SK-N-SH (cell line): ENCODE measurements around the gene ELAC2. TPM values are rescaled to one million over a fixed set of nuclear protein-coding genes. Genes with fewer than 3 reads are reported as not detected.

Source experiments
- CTCF ChIA-PET: fragments of 300-600, 350-600 bp; formaldehyde crosslinking; extraction: SDS; loops from one replicate; lab custom pipeline; 2021; lab: Yijun Ruan, JAX
- POLR2A ChIA-PET: fragments of 350-600 bp; sonication (Branson Sonifier 250); formaldehyde crosslinking; extraction: SDS; loops from one replicate; lab custom pipeline; 2020; ENCODE audit warnings: antibody characterized with exemption, inconsistent platforms; lab: Yijun Ruan, JAX
- DNase-seq: peaks from one replicate; pipeline ENCODE4 v3.0.0; 2012
- H2AFZ ChIP-seq: fragments of 200-600 bp; sonication (generic); 2 replicates; pipeline ENCODE4 v1.8.1; 2016; ENCODE audit warnings: antibody characterized with exemption, mild to moderate bottlenecking, low read depth
- H3F3A ChIP-seq: fragments of 200-600 bp; sonication (generic); replicated peaks from 2 replicates; pipeline ENCODE3; 2016; ENCODE audit warnings: antibody characterized with exemption, mild to moderate bottlenecking; ENCODE audit not compliant: insufficient read depth
- H3K27ac ChIP-seq, 2 experiments: fragments of 200-500 bp in 1 of 2; fragments of 200-600 bp in 1 of 2; sonication (Bioruptor generic) in 1 of 2; sonication (generic), shearing (Covaris generic) in 1 of 2; 2 replicates each; pipeline versions ENCODE4 v1.5.1 to v1.6.1; 2014 to 2016; ENCODE audit warnings: low read depth in 2 of 2, inconsistent platforms in 1 of 2, low read length in 1 of 2, mild to moderate bottlenecking in 1 of 2, mixed read lengths in 1 of 2
- H3K27me3 ChIP-seq: fragments of 200-600 bp; sonication (generic), shearing (Covaris generic); 2 replicates; pipeline ENCODE4 v1.6.1; 2016; ENCODE audit warnings: mixed run types; ENCODE audit not compliant: insufficient read depth
- H3K36me3 ChIP-seq, 2 experiments: fragments of 200-500 bp in 1 of 2; fragments of 200-600 bp in 1 of 2; sonication (Bioruptor generic) in 1 of 2; sonication (generic) in 1 of 2; replicated peaks in 1 of 2; 2 replicates each; pipeline versions ENCODE3 to v1.5.1; 2014 to 2016; ENCODE audit warnings: low read length in 1 of 2, mild to moderate bottlenecking in 1 of 2; ENCODE audit not compliant: insufficient read depth in 2 of 2, control insufficient read depth in 1 of 2
- H3K4me1 ChIP-seq, 2 experiments: fragments of 200-500 bp in 1 of 2; fragments of 200-600 bp in 1 of 2; sonication (Bioruptor generic) in 1 of 2; sonication (generic), shearing (Covaris generic) in 1 of 2; 2 replicates each; pipeline versions ENCODE4 v1.5.1 to v1.6.1; 2014 to 2016; ENCODE audit warnings: low read depth in 1 of 2, low read length in 1 of 2, mixed run types in 1 of 2; ENCODE audit not compliant: insufficient read depth in 2 of 2, control insufficient read depth in 1 of 2
- H3K4me2 ChIP-seq: fragments of 200-600 bp; sonication (generic), shearing (Covaris generic); 2 replicates; pipeline ENCODE4 v1.6.1; 2017; ENCODE audit warnings: mixed run types
- H3K4me3 ChIP-seq, 2 experiments: fragments of 200-500 bp in 1 of 2; fragments of 200-600 bp in 1 of 2; sonication (Bioruptor generic) in 1 of 2; sonication (generic), shearing (Covaris generic) in 1 of 2; 2 replicates each; pipeline versions ENCODE4 v1.5.1 to v1.8.1; 2014 to 2016; ENCODE audit warnings: low read depth in 2 of 2, inconsistent platforms in 1 of 2, low read length in 1 of 2, mild to moderate bottlenecking in 1 of 2, mixed read lengths in 1 of 2, moderate library complexity in 1 of 2
- H3K79me2 ChIP-seq: fragments of 200-600 bp; sonication (generic); 2 replicates; pipeline ENCODE4 v1.8.1; 2017; ENCODE audit warnings: mild to moderate bottlenecking; ENCODE audit not compliant: insufficient read depth
- H3K9ac ChIP-seq: fragments of 200-600 bp; sonication (generic); 2 replicates; pipeline ENCODE4 v1.6.1; 2017; ENCODE audit warnings: mixed run types
- H3K9me2 ChIP-seq: fragments of 200-600 bp; sonication (generic); 2 replicates; pipeline ENCODE4 v1.6.1; 2017; ENCODE audit warnings: mixed run types
- H3K9me3 ChIP-seq: fragments of 200-600 bp; sonication (generic); 2 replicates; pipeline ENCODE4 v1.6.1; 2017; ENCODE audit warnings: mixed run types, mild to moderate bottlenecking, moderate library complexity
- H4K20me1 ChIP-seq: fragments of 200-600 bp; sonication (generic); 2 replicates; pipeline ENCODE4 v1.6.1; 2017; ENCODE audit warnings: mild to moderate bottlenecking, mixed run types; ENCODE audit not compliant: insufficient read depth
- CHD2 ChIP-seq: fragments of 150-350 bp; IDR thresholded peaks from 2 replicates; pipeline ENCODE4 v1.6.1; 2018; ENCODE audit warnings: low read length; ENCODE audit not compliant: partially characterized antibody
- ELF1 ChIP-seq: IDR thresholded peaks from 2 replicates; pipeline ENCODE4 v1.4.0; 2012
- EZH2phosphoT487 ChIP-seq: fragments of 200-600 bp; sonication (generic); IDR thresholded peaks from 2 replicates; pipeline ENCODE4 v1.6.1; 2017; ENCODE audit warnings: low read depth, mixed run types, mild to moderate bottlenecking, antibody characterized with exemption, moderate library complexity, borderline replicate concordance
- FOSL2 ChIP-seq: IDR thresholded peaks from 2 replicates; pipeline ENCODE4 v1.4.0; 2012; ENCODE audit warnings: low read depth, mild to moderate bottlenecking, moderate library complexity, borderline replicate concordance
- FOXJ3 ChIP-seq: sonication (generic); formaldehyde crosslinking; IDR thresholded peaks from 2 replicates; pipeline ENCODE4 v1.5.1; 2020; ENCODE audit warnings: mild to moderate bottlenecking, missing genetic modification reagents
- FOXM1 ChIP-seq: IDR thresholded peaks from 2 replicates; pipeline ENCODE4 v1.4.0; 2012; ENCODE audit warnings: low read depth, mild to moderate bottlenecking
- GATA2 ChIP-seq: sonication (generic); formaldehyde crosslinking; IDR thresholded peaks from 2 replicates; pipeline ENCODE4 v1.5.0; 2020; ENCODE audit warnings: mild to moderate bottlenecking, missing genetic modification reagents
- NFIC ChIP-seq: IDR thresholded peaks from 2 replicates; pipeline ENCODE4 v1.4.0; 2012; ENCODE audit warnings: borderline replicate concordance
- NRF1 ChIP-seq: IDR thresholded peaks from 2 replicates; pipeline ENCODE4 v1.6.1; 2012; ENCODE audit warnings: low read depth, mild to moderate bottlenecking, low read length
- POLR2AphosphoS5 ChIP-seq: IDR thresholded peaks from 2 replicates; pipeline ENCODE4 v1.6.1; 2012; ENCODE audit warnings: low read depth, low read length
- RAD21 ChIP-seq: IDR thresholded peaks from 2 replicates; pipeline ENCODE4 v1.6.1; 2012; ENCODE audit warnings: mild to moderate bottlenecking, low read length
- RCOR1 ChIP-seq: fragments of 150-350 bp; IDR thresholded peaks from 2 replicates; pipeline ENCODE4 v1.6.1; 2017; ENCODE audit warnings: antibody characterized with exemption, low read length
- RFX5 ChIP-seq: IDR thresholded peaks from 2 replicates; pipeline ENCODE4 v1.6.1; 2012; ENCODE audit warnings: mild to moderate bottlenecking, improper control_type of control experiment, low read length
- RXRA ChIP-seq: IDR thresholded peaks from 2 replicates; pipeline ENCODE4 v1.4.0; 2012; ENCODE audit warnings: low read depth, mild to moderate bottlenecking, borderline replicate concordance
- SIN3A ChIP-seq: IDR thresholded peaks from 2 replicates; pipeline ENCODE4 v1.6.1; 2012; ENCODE audit warnings: low read depth, mild to moderate bottlenecking, low read length, moderate library complexity, borderline replicate concordance
- SMC3 ChIP-seq: IDR thresholded peaks from 2 replicates; pipeline ENCODE4 v1.6.1; 2012; ENCODE audit warnings: low read depth, low read length, improper control_type of control experiment
- TEAD4 ChIP-seq: IDR thresholded peaks from 2 replicates; pipeline ENCODE4 v1.4.0; 2012; ENCODE audit warnings: mild to moderate bottlenecking, borderline replicate concordance; ENCODE audit not compliant: insufficient read depth
- YY1 ChIP-seq: IDR thresholded peaks from 2 replicates; pipeline ENCODE4 v1.4.0; 2012; ENCODE audit warnings: low read depth, mild to moderate bottlenecking
- WGBS: methylation state at CpG from one replicate; pipeline ENCODE4 v1.1.6; 2017; ENCODE audit warnings: low lambda C conversion rate; 5-methylcytosine and 5-hydroxymethylcytosine counted together
- polyA plus RNA-seq, 3 experiments: library from polyadenylated mRNA; depleted of rRNA; stranded (reverse); fragments of >200 nt; gene quantifications; 2 replicates each; pipeline ENCODE4 v1.2.3, GENCODE V29; 2012
- TF ChIP-seq, protein P1 (sequence below): fragments of 200-600 bp; sonication (generic); IDR thresholded peaks from 2 replicates; pipeline ENCODE4 v1.6.1; 2017; ENCODE audit warnings: antibody characterized with exemption, mild to moderate bottlenecking, moderate library complexity
- TF ChIP-seq, protein P2 (sequence below): IDR thresholded peaks from 2 replicates; pipeline ENCODE4 v1.4.0; 2012; ENCODE audit warnings: low read depth
- TF ChIP-seq, protein P3 (sequence below): fragments of 150-350 bp; IDR thresholded peaks from 2 replicates; pipeline ENCODE4 v1.6.1; 2017; ENCODE audit warnings: antibody characterized with exemption, low read length, low read depth, borderline replicate concordance
- TF ChIP-seq, protein P4 (sequence below): fragments of 150-350 bp; IDR thresholded peaks from 2 replicates; pipeline ENCODE4 v1.6.1; 2016; ENCODE audit warnings: mild to moderate bottlenecking, low read depth, low read length

The ELAC2 gene
- polyA plus RNA-seq, 1 of the 3 experiments (the other 2 are of a cell fraction): 77.6 TPM

DNA sequence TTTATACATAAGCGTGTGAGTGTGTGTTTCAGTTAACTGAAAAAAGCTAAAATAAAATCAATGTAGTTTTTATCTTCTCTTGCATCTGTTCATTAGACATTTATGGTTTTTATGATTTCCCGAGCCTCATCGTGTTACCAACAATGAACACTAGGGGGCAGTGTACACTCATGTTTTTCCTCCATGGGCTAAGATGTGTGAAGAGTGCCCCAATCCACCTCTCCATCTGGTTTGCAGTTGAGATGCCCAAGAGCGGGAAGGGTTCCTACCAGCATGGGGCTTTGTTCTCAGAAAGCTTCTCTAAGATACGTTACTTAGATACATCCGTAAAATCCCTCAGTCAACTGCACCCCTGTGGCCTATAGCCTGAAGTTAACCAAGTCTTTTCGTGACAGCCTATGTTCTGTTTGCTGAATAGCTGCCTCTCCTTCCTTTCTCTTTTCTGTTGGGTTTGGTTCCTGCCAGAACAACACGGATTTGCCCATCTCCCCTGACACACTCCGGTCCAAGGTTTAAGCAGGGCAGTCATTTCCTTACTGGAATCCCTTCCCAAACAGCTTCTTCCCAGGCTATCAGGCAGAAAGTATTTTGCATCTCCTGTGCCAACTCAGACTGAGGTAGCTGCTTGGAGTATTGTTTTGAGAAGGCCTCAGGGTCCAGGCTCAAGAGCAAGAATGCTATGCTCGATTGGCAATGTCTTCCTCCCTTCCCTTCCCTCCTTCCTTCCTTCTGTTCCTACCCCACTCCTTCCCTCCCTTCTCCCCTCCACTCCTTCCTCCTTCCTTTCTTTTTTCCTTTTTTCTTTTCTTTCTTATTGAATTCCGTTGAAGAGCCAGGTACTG lies 12.9 kb upstream of the ELAC2 start:
- H2AFZ ChIP-seq: no peak overlapping the region
- DNase-seq: peak; percentile 48
- TF ChIP-seq NFIC (no peak), FOXM1 (no peak), RFX5 (no peak), FOSL2 (no peak), RXRA (no peak), FOXJ3 (CRISPR knock-in tag) (no peak), SIN3A (no peak), RCOR1 (no peak), RAD21 (peak; percentile 85), TEAD4 (no peak), POLR2AphosphoS5 (no peak), CHD2 (no peak), YY1 (no peak), SMC3 (peak; percentile 28; the same call in 1 of the 2 replicates), NRF1 (no peak), GATA2 (CRISPR knock-in tag) (no peak), ELF1 (no peak), EZH2phosphoT487 (no peak)
- TF ChIP-seq, protein P1, sequence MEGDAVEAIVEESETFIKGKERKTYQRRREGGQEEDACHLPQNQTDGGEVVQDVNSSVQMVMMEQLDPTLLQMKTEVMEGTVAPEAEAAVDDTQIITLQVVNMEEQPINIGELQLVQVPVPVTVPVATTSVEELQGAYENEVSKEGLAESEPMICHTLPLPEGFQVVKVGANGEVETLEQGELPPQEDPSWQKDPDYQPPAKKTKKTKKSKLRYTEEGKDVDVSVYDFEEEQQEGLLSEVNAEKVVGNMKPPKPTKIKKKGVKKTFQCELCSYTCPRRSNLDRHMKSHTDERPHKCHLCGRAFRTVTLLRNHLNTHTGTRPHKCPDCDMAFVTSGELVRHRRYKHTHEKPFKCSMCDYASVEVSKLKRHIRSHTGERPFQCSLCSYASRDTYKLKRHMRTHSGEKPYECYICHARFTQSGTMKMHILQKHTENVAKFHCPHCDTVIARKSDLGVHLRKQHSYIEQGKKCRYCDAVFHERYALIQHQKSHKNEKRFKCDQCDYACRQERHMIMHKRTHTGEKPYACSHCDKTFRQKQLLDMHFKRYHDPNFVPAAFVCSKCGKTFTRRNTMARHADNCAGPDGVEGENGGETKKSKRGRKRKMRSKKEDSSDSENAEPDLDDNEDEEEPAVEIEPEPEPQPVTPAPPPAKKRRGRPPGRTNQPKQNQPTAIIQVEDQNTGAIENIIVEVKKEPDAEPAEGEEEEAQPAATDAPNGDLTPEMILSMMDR: peak; percentile 90
- TF ChIP-seq, protein P2, sequence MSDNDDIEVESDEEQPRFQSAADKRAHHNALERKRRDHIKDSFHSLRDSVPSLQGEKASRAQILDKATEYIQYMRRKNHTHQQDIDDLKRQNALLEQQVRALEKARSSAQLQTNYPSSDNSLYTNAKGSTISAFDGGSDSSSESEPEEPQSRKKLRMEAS: no peak
- TF ChIP-seq, protein P3, sequence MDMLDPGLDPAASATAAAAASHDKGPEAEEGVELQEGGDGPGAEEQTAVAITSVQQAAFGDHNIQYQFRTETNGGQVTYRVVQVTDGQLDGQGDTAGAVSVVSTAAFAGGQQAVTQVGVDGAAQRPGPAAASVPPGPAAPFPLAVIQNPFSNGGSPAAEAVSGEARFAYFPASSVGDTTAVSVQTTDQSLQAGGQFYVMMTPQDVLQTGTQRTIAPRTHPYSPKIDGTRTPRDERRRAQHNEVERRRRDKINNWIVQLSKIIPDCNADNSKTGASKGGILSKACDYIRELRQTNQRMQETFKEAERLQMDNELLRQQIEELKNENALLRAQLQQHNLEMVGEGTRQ: no peak
- TF ChIP-seq, protein P4, sequence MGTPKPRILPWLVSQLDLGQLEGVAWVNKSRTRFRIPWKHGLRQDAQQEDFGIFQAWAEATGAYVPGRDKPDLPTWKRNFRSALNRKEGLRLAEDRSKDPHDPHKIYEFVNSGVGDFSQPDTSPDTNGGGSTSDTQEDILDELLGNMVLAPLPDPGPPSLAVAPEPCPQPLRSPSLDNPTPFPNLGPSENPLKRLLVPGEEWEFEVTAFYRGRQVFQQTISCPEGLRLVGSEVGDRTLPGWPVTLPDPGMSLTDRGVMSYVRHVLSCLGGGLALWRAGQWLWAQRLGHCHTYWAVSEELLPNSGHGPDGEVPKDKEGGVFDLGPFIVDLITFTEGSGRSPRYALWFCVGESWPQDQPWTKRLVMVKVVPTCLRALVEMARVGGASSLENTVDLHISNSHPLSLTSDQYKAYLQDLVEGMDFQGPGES: no peak
- TF ChIP-seq, all 33 proteins: peak for 3
- CTCF ChIA-PET: interaction anchor here (0.6 to 5.8 kb wide), 66 partner anchors 9 to 1897 kb away, joined by 3 to 119 read pairs (median 4); partner anchors contain the start of gene ELAC2
- Histone ChIP-seq H3K4me1 (no peaks in the 10 kb centered on the region), H3K79me2 (no peaks in the 10 kb centered on the region), H3K9me2 (no peaks in the 10 kb centered on the region), H3K9ac (no peak overlapping the region), H3K27me3 (peaks cover 4% of the 10 kb centered on the region; the same call in 1 of the 2 replicates), H3F3A (no peaks in the 10 kb centered on the region), H3K9me3 (no peaks in the 10 kb centered on the region), H4K20me1 (no peaks in the 10 kb centered on the region), H3K36me3 (no peaks in the 10 kb centered on the region), H3K4me3 (no peak overlapping the region; a peak in 1 of 4 replicates), H3K4me2 (no peak overlapping the region), H3K27ac (no peak overlapping the region)
- POLR2A ChIA-PET: interaction anchor here (1.8 kb wide), 1 partner anchor 13 kb away, joined by 6 read pairs; the partner anchor contains the start of gene ELAC2
- WGBS: 34% methylated on average over 11 of the region's 11 CpGs
